HG03039 (cell line): ENCODE measurements around the gene HOXA5.

Experiments used
- ATAC-seq: cut with Tn5 transposase; IDR thresholded peaks from one replicate; pipeline ENCODE4 v1.9.1; 2021; ENCODE audit warnings: mild to moderate bottlenecking, moderate library complexity; ENCODE audit not compliant: unreplicated experiment

Gene HOXA5

DNA sequence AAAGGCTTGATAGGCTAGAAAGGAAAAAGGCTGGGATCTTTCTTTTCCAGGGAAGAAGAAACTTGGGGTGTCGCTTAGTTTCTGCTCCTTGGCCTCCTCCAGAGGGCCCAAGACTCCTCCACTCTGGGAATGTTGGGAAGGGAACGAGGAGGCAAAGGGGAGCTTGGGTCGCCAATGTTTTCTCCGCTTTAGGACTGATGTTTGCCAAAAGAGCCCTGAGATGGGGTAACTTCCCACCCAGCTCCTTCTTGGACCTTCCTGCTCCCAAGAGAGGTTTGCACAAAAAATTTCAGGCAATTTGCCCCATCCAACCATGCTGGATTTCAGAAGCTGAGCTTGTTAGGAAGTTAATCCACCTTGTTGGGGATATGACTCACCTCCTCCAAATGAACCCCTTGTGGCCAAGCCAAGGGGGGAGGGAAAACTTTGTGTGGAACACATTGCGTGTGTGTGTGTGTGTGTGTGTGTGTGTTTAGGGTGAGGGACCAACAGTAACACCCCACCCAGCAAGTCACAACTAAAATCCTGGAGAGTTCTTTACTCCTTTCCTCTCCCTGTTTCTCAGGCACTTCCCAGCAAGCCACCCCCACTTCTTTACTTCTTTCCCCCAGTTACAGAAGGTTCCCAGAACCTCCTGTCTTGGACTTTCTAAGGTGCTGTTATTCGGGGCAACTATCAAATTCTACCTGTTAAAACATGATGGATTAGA is 32.3 kb downstream of the HOXA5 start:
- ATAC-seq: no peak

DNA sequence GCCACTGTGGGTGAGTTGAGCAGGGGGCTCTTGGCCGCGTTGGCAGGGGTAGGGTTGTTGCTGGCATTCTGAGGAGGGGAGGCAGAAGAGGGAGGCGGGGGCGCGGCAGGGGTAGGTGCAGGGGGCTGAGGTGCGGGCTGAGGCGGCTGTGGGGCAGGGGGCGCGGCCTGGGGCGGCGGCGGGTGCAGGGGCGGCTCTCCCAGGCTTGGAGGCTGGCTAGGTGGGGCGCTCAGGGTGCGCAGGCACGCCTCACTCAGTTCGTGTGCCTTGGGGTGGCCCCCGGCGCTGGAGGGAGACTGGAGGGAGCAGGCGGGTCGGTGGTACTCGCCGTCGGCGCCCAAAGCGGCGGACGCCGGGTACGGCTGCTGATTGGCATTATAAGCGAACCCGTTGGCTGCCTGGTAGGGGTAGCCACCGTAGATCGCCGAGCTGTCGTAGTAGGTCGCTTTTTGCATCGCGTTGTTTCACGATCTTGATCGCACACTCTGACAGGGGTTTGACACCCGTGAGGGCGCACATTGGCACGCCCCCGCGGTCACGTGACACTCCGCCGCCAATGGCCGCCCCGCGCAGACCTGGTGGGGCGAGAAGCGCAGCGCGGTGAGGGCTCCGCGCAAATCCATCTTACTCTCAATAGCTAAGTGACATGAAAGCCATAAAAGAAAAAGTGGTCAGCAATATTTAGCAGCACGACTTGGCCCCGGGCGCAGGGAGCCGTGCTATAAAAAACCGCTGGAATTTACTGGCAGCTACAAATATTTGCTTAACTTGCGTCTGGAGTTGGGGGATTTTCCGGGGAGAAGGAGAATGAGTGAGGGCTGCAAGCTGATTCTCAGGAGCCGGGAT is 33.1 kb downstream of the HOXA5 start:
- no peak for ATAC-seq

DNA sequence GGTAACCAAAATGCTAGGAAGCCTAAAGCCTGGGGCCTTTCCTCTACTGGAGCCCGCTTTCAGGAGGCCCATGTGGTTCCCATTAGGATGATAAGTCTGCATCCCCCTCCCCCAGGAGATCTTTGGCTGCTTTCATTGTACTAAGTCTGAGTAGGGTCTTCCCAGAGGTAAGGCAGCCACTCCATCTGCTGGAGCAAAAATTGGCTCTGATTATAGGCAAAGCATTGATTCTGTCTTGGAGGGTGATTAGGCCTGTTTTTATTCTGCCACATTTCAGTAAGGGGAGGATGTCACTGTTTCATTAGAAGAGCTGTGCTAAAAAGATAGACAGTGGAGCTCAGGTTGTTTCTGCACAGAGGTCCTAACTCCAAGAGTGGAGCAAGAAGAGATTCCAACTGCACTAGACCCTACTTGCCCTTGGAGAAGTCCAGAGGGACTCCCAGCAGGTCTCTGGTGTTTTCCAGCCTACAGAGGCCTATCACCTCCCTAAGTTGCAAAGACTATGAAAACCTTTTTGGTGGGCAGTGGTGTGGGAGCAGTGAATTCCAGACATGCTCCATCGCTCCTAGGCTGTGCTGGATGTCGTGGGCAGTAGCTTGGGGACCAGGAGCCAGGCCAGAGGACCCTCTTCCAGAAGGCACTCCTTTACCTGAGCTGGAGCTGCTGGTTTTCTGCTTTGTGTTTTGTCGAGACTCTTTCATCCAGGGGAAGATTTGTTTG is 33.9 kb downstream of the HOXA5 start:
- ATAC-seq: no peak

DNA sequence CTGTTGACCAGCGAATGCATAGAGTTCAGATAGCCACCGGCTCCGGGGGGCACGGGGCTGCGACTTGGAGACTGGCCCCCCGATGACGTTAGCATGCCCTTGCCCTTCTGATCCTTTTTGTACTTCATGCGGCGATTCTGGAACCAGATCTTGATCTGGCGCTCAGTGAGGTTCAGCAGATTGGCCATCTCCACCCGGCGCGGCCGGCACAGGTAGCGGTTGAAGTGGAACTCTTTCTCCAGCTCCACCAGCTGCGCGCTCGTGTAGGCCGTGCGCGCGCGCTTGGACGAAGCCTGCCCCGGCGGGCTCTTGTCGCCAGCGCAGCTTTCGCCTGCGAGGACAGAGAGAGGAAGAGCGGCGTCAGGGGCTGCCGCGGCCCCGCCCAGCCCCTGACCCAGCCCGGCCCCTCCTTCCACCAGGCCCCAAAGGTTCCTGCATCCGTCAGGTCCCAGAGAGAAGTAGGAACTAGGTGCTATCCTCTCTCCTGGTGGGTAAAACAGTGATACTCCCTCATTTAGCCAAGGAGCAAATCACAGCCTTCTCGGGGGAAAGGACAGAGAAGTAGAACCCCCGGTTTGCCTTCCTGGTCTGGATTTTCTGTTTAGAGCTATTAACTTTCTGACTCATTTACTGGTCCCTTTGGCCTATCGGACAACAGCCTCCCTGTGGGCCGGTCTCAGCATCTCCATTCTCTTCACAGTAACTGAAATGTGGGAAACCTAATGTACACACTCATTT is 34.9 kb downstream of the HOXA5 start:
- ATAC-seq: no peak

DNA sequence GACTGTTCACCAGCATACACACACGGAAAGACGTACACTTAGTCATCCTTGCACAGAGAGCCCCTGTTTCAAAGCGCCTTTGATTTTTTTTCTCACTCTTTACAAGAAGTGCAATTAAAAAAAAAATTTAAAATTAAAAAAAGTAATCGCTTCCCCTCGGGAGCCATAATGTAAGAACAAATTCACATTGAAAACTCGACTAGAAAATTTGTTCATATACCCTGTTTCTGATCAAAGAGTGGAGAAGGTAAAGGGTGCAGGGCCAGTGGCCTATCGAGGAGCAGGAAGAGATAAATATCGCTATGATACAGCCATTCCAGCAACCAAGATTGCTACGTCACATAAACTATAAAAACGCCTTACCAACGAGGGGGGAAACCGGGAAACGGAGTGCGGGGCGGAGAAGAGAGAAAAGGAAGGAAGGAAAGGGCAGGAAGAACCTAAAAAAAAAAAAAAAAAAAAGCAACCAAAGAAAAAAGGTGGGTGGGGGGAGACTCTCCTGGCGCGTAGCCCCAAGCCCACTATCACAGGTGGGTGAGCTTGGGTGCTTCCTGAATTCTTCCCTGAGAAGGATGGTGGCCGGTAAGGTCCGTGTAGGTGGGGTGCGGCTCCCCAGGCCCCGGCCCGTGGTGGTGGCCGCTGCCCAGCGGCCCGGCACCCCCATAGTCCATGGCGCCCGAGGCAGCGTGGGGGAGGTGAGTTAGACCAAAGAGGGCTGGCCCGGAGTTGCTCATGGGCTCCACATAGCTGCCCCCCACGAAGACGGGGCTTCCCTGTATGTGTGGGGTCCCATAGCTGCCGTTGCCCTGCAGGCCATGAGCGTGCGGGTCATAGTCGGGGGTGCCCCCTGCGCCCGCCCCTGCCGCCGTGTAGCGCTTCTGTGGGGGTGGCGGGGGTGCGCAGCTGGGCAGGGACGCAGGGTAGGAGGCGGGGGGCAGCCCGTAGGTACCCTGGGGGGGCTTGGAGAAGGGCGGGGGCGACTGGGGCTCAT is 35.8 kb downstream of the HOXA5 start:
- no peak for ATAC-seq

DNA sequence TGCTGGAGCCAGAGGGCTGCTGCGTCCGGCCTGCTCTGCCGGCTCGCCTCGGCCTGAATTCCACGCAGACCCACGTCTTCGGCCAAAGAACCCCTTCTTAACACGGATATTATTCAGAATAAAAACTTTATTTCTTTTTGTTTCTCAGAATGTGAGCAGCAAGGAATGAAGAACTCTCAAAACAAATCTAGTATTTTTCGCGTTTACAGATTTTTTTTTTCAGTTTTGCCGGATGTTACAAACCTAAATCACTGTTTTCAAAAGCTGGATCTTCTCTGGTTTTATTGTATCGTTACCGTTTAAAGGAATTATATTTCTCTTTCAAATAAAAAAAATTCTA is 36.6 kb downstream of the HOXA5 start:
- ATAC-seq: no peak

DNA sequence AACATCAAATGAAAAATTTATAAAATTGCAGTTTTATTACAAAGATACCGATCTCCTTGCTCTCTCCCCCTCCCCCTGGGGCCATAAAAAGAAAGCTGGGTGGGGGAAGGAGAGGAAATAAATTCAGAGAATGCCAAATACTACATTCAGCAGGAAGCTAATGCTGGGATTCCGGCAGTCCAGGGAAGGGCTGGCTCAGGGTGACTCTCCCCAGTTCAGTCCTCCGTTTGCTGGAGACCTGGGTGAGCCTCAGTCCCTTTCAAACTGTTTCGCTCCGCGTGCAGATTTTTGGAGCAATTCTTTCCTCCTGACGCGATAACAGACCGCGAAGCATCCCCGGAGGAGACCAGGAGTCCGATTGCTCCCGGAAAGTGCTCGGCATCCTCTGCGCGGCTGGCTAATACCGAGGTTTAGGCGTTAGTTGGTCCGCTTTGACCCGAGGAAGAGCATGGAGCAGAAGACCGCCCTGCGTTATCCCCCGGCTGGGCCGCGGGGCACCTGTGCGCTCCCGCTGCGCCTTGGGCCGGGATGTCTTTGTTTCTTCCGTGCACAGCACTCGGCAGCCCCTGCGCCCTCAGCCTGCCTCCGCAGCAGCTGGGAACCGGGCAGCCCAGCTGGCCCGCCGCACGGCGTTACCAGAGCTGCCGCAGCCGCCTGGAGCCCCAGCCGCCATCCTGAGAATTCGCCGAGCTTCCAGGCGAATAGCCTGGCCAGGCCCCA is 37.1 kb downstream of the HOXA5 start:
- no peak for ATAC-seq

DNA sequence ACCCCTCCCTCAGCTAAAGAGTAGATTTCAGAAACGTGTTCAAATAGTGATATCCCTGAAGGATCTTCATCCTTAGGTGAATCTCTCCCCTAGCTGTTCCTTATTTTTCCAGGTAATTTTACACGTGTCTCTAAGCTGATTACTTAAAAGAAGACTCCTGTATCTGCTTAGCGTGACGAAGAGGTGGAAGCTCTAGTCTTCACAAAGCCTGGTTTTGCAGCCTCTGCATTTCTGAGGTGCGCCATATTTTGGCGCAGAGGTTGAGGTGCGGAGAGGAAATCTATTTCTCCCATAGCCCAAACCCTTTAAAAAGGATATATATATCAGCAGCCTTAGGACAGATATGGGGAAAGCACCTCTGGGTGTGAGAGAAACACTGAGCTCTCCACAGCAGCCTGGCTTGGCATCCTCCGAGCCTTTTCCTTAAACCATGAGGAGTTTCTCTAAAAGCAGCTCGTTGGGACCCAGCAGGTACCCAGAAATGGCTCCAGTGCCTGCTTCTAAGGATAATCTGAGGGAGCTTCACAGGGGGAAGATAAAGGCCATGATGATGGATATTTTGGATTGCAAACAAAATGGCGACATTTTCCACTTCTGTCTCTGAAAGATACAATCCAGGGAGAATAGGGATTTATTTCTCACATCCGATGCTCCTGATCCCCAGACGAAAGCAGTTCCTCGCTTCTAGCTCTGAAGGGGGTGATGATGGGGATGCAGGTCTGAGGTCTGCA is 38.0 kb downstream of the HOXA5 start:
- ATAC-seq: no peak

DNA sequence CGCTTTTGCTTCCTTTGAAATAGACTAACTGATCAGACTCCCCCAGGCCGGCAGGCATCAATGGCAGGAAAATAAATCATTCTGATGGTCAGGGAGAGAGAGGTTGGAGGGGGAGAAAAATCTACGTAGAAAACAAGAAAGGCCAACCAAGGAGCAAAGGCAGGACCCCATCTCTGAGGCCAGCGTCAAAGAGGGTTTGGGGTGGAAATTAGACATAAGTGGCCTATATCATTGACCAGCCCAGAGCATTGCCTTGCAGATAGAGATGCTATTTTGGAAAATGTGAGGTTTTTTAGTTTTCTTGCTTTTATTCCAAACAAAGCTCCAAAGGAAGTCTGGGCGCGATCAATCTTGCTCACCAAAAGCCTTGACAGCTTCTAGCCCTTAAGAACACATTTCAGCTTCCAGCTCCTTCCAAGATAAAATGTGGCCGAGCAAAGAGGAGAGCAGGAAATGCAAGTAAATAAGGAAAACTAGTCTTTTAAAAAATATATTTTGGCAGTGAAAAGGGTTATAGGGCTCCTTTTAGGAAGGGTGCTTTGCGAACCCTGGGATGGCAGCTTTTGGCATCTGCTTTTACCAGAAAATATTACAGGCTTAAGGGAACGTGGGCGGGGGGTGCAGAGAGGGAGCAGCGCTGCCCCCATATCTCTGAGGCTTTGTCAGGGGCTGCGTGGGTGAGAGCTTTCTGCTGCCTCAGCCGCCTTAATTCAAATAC is 39.0 kb downstream of the HOXA5 start:
- ATAC-seq: no peak

DNA sequence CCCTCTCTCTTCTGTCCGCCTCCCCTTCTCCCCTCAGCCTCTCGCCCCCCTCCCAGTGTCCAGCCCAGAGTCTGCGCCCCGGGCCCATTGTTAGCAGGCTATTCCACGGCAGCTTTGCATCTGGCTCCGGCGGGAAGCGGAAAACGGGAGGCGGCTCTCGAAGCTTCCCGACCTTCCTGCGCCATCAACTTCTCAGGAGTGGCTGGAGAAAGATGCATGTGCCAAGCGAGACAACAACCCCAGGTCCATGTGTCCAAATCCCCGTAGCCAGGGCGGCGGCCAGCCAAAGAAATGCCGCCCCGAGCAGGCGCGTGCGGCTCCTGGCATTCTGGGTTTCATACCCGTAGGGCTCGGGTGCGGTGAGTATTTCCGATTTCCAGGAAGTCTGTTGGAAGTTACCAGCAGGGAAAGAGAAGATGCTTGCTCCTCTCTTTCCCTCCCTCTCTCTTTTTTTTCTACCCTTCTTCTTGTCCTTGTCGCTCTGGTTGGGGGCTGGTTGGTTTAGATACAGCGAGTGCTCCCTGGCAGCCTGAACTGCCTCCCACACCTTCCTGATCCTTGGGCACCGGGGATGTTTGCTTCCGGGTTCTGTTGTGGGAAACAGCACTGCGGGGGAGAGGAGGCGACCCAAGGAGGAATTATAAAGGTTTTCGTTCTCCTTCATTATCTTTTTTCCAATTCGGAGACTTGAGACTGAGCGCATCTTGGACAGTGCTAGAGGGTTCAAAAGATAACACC is 39.8 kb downstream of the HOXA5 start:
- no peak for ATAC-seq

DNA sequence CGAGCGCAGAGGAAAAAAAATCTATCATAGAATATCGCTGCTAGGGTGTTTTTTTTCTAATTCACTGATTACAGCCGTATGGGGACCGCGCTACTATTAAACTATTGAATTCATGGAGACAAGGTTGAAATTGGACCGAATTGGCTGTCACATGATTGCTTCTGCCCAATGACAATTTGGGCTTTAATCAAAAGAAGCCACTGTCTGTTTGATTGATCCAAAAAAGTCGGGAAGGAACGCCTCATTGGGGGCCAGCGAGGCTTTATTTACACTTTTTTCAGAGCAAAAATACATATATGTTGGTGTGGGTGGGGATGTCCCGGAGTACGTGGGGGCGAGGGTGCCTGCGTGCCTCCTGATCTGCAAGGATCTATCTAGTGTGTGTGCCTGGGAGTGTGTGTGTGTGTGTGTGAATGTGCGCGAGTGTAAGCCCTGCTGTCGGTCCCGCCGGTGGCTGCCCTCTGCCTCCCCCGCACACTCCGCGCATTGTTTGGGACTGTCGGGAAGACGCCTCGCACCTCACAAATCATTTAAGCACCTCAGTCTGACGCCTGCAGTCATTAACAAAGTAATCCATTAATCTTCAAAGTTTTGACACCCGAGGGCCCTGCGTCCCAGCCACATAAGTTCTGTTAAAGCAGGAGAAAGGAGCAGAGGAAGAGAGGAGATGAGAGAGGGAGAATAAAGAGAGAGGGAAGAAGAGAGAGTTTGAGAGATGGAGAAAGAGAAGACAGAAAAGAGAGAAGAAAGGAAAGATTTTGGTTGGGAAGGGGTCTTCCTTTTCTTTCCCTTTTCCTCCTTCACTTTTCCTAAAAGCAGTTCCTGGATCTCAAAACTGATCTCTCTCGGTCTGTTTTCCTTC is 40.7 kb downstream of the HOXA5 start, which contains the start of gene HOXA2:
Gene HOXA2, minus strand, starts transcription at position 103 of the 862 bp plus-strand sequence. CDS start 183 bp downstream, outside the sequence.
- no peak for ATAC-seq

DNA sequence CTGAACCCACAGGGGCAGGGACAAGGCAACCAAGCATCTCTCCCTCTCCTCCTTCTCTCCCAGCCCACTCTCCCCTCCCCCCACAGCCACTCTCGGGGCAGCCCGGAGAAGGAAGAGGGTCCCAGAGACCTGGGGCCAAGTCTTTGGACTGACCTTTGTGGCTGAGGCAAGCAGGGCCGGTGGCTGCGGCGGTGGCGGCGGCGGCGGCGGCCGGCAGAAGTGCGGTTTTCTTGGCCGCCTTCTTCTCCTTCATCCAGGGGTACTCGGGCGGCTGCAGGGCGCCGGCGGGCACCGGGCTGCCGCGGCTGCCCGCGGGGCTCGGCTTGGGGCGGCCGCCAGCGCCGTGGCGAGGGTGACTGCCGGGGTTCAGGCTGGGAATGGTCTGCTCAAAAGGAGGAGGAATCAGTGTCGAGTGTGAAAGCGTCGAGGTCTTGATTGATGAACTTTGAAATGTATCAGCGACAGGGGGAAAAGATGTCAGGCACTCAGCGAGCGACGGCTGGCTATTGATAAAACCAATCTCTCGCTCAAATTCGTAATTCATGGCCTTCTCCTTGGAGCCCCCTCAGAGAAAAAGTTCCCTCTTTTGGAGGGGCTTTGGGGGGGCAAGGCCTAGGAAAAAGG is 41.4 kb downstream of the HOXA5 start:
- ATAC-seq: no peak

DNA sequence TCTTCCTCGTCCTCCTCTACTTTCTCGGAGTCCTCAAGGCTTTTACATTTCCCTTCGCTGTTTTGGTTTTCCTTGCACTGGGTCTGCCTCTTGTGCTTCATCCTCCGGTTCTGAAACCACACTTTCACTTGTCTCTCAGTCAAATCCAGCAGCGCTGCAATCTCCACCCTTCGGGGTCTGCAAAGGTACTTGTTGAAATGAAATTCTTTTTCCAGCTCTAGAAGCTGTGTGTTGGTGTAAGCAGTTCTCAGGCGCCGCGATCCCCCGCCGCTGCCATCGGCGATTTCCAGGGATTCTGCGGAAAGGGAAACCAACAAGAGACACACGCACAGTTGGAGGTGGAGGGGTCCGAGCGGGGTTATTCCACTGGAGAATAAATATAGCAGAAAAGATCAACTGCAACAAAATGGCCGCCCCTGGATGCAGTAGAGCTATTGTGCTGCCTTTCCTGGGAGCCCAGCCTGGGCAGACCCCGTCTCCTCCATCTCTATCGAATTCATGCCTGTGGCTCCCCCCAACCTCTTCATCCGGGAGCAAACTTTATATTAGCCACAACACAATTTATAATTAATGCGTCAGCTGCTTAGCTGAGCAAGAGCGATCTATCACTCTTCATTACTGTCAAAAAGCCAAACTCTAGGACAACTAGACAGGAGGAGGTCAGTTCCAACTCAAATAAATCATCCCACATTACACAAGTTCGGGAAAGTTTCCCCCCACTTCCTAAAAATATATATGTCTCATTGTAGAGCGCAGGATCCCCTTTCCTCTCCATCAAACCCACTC is 42.1 kb downstream of the HOXA5 start:
- ATAC-seq: no peak

DNA sequence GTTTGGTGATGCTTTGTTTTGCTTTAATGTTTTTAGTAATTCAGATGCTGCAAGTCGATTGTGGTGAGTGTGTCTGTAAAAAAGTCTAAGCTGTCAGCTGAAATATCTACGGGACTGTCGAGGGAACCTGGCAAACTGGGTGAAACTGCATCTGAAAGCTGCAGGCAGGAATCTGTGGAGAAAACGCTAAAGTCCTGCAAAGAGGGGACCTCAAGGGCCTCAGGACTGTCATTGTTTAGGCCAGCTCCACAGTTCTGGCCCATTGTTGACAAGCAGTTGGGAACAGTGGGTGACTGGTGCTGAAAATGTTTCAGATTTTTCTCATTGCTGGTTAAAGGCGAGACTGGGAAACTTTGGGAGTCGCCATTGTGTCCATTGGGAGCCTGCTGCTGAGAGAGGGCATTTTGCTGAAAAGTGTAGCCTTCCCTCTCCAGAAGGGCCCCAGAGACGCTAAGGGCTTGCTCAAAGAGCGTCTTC is 42.7 kb downstream of the HOXA5 start:
- ATAC-seq: no peak
